ENCODE measurements around the gene RRP8.

The RRP8 gene

DNA sequence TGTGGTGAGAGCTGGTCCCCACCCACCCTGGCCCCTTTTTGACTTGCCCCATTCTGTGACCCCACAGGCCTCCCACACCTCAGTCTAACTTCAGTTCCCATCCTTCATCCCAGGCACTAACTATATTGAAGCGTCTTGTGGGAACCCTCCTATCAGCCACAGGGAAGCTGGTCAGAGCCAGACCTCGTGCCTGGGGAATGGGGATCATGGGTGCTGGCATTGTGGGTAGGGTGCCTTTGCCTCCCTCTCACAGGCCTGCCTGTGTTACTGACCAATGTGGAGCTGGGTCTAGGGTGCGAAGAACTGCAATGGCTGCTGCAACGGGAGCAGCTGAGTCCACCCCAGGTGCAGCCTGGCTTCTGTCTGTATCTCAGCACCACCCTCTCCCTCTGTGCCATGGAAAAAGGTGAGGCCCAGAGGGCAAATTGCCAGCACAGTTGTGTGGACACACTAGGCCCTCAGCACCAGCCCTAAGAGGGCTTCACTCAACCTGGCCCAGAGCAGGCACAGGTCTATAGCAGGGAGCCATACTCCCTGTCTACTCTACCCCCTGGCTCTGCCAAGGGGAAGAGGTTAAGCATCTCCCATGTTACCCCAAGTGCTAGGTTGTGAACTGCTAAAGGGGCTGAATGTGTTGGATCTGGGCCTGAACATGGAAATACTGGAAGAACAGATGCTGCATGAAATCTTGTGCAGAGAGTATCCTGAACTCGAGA, 37.3 kb downstream of the RRP8 start:
- DNase-seq, result no peak

DNA sequence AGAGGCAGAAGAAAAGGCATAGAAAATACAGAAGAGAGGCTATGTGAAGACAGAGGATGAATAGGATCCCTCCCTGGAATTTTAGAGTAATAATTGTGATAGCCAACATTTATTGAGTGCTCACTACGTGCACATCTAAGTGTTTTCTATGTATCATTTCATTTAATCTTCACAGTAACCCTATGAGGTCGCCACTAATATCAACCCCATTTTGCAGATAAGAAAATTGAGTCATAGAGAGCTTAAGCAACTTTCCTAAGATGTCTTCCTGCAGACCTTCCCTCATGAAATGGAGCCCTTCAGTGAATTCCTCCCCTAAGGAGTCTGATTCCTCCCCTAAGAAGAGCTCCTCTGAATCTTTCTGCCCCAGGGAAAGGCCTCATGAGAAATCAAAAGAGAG, 38.1 kb downstream of the RRP8 start:
- DNase-seq, result no peak

DNA sequence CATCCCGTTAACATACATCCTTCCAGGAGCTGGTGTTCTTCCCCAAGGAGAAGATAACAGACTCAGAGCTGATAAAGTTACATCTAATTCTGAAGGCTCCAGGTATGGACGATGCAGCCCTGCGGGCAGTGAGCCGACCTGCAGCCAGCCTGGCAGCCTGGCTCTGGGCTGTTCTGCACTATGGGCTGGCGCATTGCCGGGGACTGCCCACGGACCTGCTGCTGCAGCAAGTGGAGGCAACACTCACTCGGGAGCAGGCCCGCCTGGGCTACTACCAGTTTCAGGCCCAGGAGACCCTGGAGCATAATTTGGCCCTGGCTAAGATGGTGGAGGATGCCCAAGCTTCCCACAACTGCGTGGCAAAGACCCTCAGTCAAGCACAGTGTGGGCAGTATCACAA, 39.7 kb downstream of the RRP8 start:
- no peak for DNase-seq

DNA sequence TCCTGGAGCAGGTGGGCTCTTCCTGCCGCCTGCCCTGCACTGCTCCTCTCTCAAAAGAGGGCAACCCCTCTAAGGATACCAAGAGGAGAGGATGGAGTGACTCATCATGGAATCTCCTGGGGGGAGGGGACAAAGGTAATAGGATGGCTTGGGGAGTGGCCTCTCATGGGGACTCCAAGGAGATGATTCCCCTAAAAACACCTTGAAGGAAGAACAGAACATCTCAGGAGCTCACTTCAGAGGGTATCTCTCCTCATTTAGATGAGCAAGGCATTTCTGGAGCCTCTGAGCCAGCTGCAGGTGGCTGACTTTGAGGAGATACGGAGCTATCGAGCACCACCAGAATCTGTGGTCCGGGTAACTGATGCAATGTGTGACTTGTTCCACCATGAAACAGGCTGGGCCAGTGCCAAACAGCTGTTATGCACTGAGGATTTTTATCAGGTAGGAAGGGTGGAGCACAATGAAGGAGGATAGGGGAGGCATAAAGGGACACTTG, 40.2 kb downstream of the RRP8 start:
- no peak for DNase-seq

DNA sequence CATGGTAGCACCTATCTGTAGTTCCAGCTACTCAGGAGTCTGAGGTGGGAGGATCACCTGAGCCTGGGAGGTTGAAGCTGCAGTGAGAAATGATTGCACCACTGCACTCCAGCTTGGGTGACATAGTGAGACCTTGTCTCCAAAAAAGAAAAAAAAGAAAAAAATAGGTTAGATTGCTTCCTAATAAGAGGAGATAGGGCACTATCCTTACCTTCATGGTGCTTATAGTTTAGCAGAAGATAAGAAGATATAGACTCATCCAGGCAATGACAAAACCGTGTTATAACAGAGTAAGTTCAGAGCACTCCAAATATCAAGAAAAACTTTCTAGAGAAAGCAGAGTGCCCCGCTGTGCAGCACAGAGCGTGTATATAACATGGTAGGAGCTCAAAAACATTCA, 42.1 kb downstream of the RRP8 start:
- no peak for DNase-seq

DNA sequence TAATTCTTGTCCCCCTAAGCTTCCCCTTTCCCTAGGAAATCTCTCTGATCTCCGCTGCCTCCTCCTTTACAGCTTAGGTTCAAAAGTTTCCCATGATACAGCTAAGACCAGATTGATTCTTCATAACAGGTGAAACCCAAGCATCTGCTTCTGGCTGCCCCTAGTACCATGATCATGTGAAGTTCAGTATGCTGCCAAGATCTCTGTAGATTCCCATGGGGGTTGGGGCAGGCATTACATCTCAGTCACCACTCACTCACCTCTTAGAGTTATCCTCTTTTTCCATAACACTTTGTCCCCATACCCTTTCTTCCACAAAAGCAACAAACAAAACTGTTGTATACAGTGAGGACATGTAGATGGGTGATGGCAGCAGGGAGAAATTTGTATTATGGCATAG, 44.0 kb downstream of the RRP8 start:
- no peak for DNase-seq

DNA sequence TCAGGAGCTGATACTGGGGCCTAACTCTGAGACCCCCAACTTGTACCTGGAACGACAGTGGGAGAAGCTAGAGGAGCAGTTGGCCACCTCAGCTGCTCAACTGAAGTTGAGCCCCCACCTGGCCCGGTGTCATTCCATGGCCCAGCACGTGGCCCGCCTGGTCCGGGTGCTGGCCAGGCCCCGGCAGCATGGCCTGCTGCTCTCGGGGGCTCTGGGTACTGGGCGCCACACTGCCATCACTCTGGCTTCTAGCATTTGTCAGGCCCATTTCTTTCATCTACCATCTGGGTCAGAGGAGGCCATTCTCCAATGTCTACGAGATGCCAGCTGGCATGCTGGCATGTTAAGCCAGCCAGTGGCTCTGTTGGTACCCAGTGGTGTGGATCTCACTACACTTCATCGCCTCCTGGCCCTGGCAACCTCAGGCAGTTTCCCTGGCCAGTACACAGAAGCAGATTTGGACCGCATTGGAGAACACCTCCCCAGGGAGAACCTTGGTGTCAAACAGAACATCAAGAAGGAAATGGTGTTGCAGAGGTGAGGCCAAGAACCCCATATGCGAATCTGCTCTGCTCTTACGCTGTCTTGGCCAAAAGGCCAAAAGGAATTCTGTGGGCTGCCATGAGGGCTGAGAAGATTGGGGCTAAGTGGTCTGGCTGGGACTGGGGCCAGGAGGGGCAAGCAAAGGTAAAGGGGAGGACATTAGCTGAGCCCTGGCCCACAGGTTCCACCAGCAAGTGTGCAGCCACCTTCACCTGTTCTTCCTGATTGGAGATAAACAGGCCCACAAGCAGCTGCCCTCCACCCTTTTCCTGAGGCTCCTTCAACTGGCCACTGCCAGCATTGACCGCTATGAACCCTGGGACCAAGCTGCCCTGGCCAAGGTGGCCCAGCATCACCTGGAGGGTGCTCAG, 45.4 kb downstream of the RRP8 start:
- DNase-seq, result no peak

DNA sequence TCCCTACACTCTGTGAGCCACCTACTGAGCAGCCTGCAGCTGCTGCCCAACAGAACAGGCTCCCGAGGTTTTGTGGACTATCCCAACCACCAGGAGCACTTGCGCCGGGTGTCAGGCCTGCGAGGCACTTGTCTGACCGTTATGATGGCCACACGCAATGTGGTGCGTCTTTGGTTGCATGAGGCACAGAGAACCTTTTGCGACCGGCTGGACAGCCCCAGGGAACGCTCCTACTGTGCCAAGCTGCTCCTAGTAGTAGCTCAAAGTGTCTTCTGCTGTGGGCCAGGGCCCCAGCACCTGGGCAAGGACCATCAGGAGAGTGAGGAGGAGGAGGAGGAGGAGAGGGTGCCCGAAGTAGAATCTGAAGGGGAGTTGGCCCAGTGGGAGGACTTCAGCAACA, 46.4 kb downstream of the RRP8 start:
- DNase-seq, result no peak

DNA sequence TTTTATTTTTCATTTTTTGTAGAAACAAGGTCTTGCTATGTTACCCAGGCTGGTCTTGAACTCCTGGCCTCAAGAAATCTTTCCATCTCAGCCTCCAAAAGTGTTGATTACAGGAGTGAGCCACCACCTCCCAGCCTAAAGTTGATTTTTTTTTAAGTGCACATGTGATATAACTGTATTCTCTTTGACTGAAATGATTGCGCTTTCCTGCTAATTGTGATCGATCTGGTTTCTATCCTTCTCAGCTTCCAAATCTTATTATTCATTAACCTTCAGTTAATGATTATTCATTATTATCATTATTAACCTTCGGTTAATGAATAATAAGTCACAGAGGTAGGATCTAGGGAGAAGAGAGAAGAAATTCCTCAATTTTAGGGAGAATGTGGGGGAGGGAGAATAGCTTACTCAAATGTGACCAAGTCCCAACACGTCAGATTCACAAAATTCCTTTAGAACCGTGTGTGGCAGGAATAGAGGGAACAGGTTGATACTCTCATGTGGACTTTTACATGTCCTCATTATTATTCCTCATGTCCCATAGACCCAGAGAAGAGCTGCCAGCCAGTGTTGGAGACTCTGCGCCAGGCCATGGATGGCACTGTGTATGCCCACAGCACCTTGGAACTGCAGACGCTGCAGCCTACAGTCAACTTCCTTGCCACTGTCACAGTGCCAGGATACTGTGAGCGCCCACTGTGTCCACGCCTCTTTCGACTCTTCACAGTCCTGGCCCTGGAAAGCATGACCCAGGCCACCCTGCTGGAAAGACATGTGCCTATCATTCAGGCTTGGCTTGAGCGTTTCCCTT, 47.1 kb downstream of the RRP8 start:
- DNase-seq, result no peak

DNA sequence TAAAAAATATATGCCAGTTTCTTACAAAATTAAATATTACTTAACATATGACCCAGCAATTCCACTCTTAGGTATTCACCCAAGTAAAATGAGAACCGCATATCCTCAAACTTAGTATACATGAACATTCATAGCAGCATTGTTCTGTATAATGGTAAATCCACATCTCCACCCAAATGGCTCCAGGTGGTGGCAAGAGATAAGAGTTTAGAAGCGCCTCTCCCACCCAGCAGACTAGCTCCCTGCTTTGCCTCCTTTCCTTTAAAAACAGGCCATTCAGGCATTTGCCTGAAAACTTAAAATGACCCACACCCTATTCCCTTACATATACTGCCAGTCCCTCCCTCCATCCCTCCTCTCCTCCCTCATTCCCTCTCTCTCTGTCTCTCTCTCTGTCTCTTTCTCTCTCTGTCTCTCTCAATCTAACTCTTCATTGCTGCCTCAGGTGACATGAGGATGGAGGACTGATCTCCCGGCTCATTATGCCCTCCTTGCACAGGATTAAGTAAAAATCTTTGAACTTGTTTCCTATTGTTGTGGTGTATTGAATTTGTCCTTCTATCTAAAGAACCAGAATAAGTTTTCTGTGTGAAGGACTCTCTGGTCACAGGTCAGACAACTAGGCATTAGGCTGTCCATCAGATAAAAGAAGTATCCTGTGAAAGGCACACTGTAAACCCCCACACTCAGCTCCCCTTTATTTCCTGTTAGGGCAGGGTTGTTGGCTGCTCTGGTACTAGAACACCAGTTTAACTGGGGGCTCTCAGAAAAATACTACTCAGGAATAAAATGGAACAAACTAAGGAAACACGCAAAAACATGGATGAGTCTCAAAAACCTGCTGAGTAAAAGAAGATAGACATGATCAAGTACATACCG, 48.3 kb downstream of the RRP8 start:
- no peak for DNase-seq

DNA sequence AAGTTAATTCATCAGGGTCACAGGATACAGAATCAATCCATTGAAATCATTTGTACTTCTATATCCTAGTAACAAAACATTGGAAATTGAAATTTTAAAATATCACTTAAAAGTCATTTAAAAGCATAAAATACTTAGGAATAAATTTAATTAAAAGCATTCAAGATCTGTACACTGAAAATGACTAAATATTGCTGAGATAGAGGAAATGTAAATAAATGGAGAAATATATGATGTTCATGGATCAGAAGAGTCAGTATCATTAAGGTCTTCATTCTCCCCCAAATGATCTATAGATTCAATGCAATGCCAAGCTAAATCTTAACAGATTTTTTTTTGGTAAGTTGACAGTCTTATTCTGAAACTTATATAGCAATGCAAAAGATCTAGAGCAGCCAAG, 49.8 kb downstream of the RRP8 start:
- no peak for DNase-seq

DNA sequence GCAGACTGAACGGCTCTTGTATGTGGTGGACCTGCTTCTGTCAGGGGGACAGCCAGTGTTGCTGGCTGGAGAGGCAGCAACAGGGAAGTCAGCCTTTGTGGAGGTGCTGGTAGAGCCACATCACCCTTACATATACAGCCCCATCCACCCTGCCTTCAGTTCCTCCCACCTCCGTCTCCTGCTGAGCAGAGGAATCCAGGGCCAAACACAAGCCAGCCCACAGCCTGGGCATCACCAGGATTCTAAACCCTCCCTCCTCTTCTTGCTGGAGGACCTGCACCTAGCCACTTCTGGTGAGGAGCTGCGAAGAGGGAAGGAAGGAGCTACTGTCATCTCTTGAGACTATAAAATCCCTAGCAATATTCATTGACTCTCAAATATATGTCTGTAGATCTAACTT, 54.8 kb downstream of the RRP8 start:
- no peak for DNase-seq

DNA sequence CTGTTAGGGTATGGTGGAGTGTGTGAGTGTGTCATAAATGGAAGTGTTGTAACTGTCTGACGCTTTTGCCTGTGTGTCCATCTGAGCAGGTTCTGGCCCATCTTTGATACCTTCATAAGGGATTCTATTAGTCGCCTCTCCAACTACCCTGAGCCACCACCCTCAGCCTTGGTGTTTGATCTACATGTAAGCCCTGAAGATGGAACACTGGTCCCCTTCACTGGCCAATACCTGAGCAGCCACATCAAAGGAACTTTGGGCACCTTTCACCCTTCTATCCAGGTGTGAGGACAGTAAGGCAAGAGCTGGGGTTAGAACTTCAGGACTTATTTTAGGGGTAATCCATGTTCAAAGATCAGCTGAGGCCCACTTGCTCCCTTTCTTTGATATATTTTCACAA, 55.3 kb downstream of the RRP8 start:
- no peak for DNase-seq

DNA sequence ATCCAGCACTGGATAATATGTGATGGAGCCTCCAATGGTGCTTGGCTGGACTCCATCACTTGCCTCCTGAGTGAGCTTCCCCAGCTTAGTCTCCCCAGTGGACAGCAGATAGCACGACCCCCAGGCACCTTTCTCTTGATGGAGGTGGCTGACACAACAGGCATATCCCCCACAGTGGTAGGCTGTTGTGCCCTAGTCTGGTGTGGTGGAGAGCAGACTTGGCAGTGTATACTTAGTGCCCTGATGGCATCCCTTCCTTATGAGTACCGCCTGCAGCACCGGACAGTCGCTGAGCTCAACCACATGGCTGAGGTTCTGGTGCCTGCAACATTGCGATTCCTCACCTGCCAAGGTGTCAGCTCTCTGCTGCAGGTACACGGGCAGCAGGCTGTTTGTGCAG, 56.2 kb downstream of the RRP8 start:
- DNase-seq, result no peak

DNA sequence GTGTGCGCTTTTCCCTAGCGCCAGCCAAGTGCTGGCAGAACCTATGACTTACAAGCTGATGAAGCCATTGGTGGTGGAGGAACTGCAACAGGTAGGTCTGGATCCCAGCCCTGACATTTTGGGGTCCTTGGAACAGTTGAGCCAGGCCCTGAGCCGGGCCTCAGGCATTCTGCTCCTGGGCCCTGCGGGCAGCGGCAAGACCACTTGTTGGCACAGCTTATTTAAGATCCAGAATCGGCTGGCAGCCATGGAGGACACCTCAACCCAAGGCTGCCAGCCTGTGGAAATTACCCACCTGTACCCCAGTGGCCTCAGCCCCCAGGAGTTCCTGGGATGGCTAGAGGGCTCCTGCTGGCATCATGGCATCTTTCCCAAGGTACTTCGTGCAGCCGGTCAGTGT, 56.7 kb downstream of the RRP8 start:
- DNase-seq, result no peak

DNA sequence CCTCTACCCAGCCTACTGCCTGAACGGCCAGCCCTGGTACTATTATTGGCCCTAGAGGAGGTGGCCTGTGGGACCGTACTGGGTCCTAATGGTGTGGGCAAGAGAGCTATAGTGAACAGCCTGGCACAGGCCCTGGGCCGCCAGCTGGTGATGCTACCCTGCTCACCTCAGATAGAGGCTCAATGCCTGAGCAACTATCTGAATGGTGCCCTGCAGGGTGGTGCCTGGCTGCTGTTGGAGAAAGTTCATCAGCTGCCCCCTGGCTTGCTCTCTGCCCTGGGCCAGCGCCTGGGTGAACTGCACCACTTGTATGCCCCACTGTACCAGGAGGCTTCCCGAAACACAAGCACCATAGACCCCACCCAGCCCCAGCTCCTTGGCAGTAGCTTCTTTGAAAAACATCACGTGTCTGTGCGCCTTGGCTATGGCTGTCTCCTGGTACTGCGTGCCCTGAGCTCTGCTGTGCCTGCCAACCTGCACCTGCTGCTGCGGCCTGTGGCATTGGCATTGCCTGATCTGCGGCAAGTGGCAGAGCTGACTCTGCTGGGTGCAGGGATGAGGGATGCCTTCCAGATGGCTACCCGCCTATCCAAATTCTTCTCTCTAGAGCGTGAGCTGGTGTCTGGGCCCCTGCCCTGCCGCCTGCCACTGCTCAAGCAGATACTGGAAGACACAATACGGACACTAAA, 57.4 kb downstream of the RRP8 start:
- DNase-seq, result no peak
